GM12878 (cell line): ENCODE results near the gene CTDP1. TPM values are rescaled to one million over a fixed set of nuclear protein-coding genes. Genes with fewer than 3 reads are reported as not detected.

ENCODE experiments used
- CBFB ChIP-seq: IDR thresholded peaks from 2 replicates; pipeline ENCODE4 v1.6.1; 2016; ENCODE audit warnings: antibody characterized with exemption, low read depth
- CHD2 ChIP-seq: IDR thresholded peaks from 2 replicates; pipeline ENCODE4 v1.6.1; 2011; ENCODE audit warnings: low read depth, low read length, improper control_type of control experiment, borderline replicate concordance
- IKZF1 ChIP-seq: fragments of 450-650 bp; conservative IDR thresholded peaks from 2 replicates; pipeline ENCODE4 v1.6.1; 2017; ENCODE audit warnings: antibody characterized with exemption, mild to moderate bottlenecking
- MTA2 ChIP-seq: fragments of 450-650 bp; IDR thresholded peaks from 2 replicates; pipeline ENCODE4 v1.6.1; 2016; ENCODE audit warnings: low read depth, mild to moderate bottlenecking, moderate library complexity
- RUNX3 ChIP-seq: IDR thresholded peaks from 2 replicates; pipeline ENCODE4 v1.6.1; 2012; ENCODE audit warnings: low read length, inconsistent platforms
- polyA plus RNA-seq, 11 experiments: library from polyadenylated mRNA; depleted of rRNA in 4 of 11; unstranded in 6 of 11; stranded (reverse) in 5 of 11; fragments of >200 nt; fragmentation: Nextera tagmentation in 4 of 11; fragmentation: Illumina TruSeq in 1 of 11; extraction: Ambion mirVana in 4 of 11; extraction: Trizol in 1 of 11; gene quantifications; 1 replicate in 1 of 11; 2 replicates in 10 of 11; pipeline versions ENCODE4 v1.2.1 to v1.2.3, GENCODE V29; 2011 to 2016; ENCODE audit warnings: inconsistent platforms in 2 of 11, missing spikeins in 2 of 11, low read depth in 1 of 11
- total RNA-seq, 4 experiments: library from RNA; depleted of rRNA in 3 of 4; stranded (reverse); fragments of >200 nt in 3 of 4; fragmentation: Illumina TruSeq in 1 of 4; extraction: Trizol in 1 of 4; gene quantifications; 2 replicates each; pipeline versions ENCODE4 v1.2.1 to v1.2.3, GENCODE V29; 2013 to 2021
- TF ChIP-seq, protein P1 (sequence below): fragments of 150-350 bp; IDR thresholded peaks from 2 replicates; pipeline ENCODE4 v1.6.1; 2016; ENCODE audit warnings: low read depth, low read length
- TF ChIP-seq, protein P2 (sequence below): fragments of 450-650 bp; formaldehyde crosslinking; IDR thresholded peaks from 2 replicates; pipeline ENCODE4 v1.4.0; 2020; ENCODE audit warnings: mild to moderate bottlenecking, moderate library complexity
- TF ChIP-seq, protein P3 (sequence below): fragments of 450-650 bp; IDR thresholded peaks from 2 replicates; pipeline ENCODE4 v1.6.1; 2016; ENCODE audit warnings: mild to moderate bottlenecking

Gene CTDP1
- total and polyA plus RNA-seq, 10 of the 15 experiments (the other 5 are each of a cell fraction or from before 2014, with no cell fraction given): 0.32 to 31.3 (median 8.8) TPM

DNA sequence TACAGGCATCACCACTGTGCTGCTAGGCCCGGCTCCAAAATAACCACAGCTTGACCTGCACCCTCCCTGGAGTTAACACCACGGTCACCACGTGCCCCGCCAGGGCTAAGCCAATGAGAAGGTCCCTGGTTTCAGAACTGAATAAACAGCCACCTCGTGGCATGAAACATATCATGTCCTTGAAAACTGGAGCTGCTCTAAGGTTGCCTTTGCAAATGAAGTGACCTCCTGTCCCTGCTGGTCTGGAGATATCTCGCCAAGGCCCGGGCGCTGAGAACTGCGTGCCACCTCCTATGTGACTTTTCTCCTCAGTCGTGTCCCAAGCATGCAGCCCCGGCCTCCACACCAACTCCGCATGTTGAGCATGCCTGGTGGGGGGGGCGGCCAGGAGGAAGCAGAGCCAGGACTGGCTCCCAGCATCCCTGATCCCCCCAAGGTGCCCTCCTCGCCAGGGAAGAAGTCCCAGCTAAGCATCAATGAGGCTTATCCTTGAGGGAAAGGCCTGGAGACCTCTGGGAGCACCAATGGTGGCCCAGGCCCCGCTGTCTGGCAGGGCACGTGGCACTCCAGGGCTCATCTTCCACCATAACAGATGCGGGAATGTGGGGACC, 101.8 kb downstream of the CTDP1 start (continued):
- TF ChIP-seq, protein P1, sequence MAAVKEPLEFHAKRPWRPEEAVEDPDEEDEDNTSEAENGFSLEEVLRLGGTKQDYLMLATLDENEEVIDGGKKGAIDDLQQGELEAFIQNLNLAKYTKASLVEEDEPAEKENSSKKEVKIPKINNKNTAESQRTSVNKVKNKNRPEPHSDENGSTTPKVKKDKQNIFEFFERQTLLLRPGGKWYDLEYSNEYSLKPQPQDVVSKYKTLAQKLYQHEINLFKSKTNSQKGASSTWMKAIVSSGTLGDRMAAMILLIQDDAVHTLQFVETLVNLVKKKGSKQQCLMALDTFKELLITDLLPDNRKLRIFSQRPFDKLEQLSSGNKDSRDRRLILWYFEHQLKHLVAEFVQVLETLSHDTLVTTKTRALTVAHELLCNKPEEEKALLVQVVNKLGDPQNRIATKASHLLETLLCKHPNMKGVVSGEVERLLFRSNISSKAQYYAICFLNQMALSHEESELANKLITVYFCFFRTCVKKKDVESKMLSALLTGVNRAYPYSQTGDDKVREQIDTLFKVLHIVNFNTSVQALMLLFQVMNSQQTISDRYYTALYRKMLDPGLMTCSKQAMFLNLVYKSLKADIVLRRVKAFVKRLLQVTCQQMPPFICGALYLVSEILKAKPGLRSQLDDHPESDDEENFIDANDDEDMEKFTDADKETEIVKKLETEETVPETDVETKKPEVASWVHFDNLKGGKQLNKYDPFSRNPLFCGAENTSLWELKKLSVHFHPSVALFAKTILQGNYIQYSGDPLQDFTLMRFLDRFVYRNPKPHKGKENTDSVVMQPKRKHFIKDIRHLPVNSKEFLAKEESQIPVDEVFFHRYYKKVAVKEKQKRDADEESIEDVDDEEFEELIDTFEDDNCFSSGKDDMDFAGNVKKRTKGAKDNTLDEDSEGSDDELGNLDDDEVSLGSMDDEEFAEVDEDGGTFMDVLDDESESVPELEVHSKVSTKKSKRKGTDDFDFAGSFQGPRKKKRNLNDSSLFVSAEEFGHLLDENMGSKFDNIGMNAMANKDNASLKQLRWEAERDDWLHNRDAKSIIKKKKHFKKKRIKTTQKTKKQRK: no peak
- TF ChIP-seq CBFB (no peak), CHD2 (no peak), RUNX3 (no peak), IKZF1 (no peak), MTA2 (no peak)
- TF ChIP-seq, protein P2, sequence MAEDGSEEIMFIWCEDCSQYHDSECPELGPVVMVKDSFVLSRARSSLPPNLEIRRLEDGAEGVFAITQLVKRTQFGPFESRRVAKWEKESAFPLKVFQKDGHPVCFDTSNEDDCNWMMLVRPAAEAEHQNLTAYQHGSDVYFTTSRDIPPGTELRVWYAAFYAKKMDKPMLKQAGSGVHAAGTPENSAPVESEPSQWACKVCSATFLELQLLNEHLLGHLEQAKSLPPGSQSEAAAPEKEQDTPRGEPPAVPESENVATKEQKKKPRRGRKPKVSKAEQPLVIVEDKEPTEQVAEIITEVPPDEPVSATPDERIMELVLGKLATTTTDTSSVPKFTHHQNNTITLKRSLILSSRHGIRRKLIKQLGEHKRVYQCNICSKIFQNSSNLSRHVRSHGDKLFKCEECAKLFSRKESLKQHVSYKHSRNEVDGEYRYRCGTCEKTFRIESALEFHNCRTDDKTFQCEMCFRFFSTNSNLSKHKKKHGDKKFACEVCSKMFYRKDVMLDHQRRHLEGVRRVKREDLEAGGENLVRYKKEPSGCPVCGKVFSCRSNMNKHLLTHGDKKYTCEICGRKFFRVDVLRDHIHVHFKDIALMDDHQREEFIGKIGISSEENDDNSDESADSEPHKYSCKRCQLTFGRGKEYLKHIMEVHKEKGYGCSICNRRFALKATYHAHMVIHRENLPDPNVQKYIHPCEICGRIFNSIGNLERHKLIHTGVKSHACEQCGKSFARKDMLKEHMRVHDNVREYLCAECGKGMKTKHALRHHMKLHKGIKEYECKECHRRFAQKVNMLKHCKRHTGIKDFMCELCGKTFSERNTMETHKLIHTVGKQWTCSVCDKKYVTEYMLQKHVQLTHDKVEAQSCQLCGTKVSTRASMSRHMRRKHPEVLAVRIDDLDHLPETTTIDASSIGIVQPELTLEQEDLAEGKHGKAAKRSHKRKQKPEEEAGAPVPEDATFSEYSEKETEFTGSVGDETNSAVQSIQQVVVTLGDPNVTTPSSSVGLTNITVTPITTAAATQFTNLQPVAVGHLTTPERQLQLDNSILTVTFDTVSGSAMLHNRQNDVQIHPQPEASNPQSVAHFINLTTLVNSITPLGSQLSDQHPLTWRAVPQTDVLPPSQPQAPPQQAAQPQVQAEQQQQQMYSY: no peak
- TF ChIP-seq, protein P3, sequence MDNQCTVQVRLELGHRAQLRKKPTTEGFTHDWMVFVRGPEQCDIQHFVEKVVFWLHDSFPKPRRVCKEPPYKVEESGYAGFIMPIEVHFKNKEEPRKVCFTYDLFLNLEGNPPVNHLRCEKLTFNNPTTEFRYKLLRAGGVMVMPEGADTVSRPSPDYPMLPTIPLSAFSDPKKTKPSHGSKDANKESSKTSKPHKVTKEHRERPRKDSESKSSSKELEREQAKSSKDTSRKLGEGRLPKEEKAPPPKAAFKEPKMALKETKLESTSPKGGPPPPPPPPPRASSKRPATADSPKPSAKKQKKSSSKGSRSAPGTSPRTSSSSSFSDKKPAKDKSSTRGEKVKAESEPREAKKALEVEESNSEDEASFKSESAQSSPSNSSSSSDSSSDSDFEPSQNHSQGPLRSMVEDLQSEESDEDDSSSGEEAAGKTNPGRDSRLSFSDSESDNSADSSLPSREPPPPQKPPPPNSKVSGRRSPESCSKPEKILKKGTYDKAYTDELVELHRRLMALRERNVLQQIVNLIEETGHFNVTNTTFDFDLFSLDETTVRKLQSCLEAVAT: no peak
